RWPE2 (cell line): ENCODE measurements around the gene DPM1.

Experiments used
- ATAC-seq: fragments of 200-7000 bp; cut with Tn5 transposase; 3 replicates; pipeline ENCODE4 v1.9.1; 2021; ENCODE audit warnings: low read depth
- DNase-seq: peaks from one replicate; pipeline ENCODE4 v3.0.0-alpha.2; 2020; ENCODE audit warnings: low spot score
- H3K27ac ChIP-seq: fragments of 450-650 bp; 2 replicates; pipeline ENCODE4 v1.5.1; 2017; ENCODE audit warnings: mild to moderate bottlenecking; ENCODE audit not compliant: poor library complexity, severe bottlenecking
- H3K27me3 ChIP-seq: fragments of 250-450 bp; sonication (Bioruptor Pico); 2 replicates; pipeline ENCODE4 v1.5.1; 2021; ENCODE audit warnings: mild to moderate bottlenecking, moderate library complexity; ENCODE audit not compliant: insufficient read depth, poor library complexity, severe bottlenecking
- H3K36me3 ChIP-seq: fragments of 250-450 bp; sonication (Bioruptor Pico); 2 replicates; pipeline ENCODE4 v1.5.1; 2020; ENCODE audit warnings: low read depth, mild to moderate bottlenecking, moderate library complexity
- H3K4me1 ChIP-seq: fragments of 250-450 bp; sonication (Bioruptor Pico); 2 replicates; pipeline ENCODE4 v1.5.1; 2021; ENCODE audit warnings: mild to moderate bottlenecking, moderate library complexity; ENCODE audit not compliant: insufficient read depth, poor library complexity, severe bottlenecking
- H3K4me3 ChIP-seq: fragments of 250-450 bp; sonication (Bioruptor Pico); 2 replicates; pipeline ENCODE4 v1.5.1; 2021; ENCODE audit warnings: mild to moderate bottlenecking, moderate library complexity; ENCODE audit not compliant: severe bottlenecking
- H3K9me3 ChIP-seq: fragments of 250-450 bp; sonication (Bioruptor Pico); 2 replicates; pipeline ENCODE4 v1.5.1; 2021; ENCODE audit warnings: mild to moderate bottlenecking, moderate library complexity; ENCODE audit not compliant: severe bottlenecking
- TF ChIP-seq, protein P1 (sequence below): fragments of 450-650 bp; IDR thresholded peaks from one replicate; pipeline ENCODE4 v1.5.1; 2017; ENCODE audit warnings: mild to moderate bottlenecking, moderate library complexity; ENCODE audit not compliant: poor library complexity, severe bottlenecking

The DPM1 gene

DNA sequence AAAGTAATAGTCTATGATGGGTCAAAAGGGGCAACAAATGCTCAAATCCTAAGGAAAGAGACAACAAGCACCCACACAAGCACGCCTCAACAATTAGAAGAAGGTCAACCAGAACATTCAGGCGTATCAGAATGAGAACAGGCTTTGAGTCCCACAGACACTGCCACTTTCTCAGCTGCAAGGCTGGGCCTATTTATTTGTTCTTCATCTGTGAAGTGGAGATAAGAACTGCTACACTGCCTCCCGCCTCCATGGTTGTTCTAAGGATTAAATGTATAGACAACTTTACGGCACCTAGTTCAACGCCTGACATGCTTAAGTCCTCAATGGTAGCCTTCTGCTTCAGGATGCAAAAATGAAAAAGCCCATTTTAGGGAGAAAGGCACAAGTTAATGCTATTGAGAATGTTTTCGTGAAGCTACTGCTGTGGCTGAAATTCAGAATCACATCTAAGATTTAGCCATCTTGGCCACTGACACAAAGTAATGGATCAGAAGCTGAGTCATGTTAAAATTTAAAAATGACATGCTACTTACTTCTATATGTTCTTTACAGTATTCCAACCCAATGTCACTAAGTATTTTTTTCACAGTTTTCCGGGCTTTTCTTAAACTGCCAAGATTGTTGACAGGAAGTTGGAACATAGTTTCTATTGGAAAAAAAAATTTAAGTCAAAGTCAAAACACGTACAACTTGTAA lies 54.8 kb downstream of the DPM1 start:
- no peak overlapping the region for H3K4me3 ChIP-seq
- peaks cover 89% of the 10 kb centered on the region for H3K36me3 ChIP-seq
- H3K9me3 ChIP-seq: no peaks in the 10 kb centered on the region
- H3K27me3 ChIP-seq: no peaks in the 10 kb centered on the region
- TF ChIP-seq, protein P1, sequence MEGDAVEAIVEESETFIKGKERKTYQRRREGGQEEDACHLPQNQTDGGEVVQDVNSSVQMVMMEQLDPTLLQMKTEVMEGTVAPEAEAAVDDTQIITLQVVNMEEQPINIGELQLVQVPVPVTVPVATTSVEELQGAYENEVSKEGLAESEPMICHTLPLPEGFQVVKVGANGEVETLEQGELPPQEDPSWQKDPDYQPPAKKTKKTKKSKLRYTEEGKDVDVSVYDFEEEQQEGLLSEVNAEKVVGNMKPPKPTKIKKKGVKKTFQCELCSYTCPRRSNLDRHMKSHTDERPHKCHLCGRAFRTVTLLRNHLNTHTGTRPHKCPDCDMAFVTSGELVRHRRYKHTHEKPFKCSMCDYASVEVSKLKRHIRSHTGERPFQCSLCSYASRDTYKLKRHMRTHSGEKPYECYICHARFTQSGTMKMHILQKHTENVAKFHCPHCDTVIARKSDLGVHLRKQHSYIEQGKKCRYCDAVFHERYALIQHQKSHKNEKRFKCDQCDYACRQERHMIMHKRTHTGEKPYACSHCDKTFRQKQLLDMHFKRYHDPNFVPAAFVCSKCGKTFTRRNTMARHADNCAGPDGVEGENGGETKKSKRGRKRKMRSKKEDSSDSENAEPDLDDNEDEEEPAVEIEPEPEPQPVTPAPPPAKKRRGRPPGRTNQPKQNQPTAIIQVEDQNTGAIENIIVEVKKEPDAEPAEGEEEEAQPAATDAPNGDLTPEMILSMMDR: no peak
- no peak for DNase-seq
- no peak for ATAC-seq
- no peaks in the 10 kb centered on the region for H3K4me1 ChIP-seq
- H3K27ac ChIP-seq: no peak overlapping the region

DNA sequence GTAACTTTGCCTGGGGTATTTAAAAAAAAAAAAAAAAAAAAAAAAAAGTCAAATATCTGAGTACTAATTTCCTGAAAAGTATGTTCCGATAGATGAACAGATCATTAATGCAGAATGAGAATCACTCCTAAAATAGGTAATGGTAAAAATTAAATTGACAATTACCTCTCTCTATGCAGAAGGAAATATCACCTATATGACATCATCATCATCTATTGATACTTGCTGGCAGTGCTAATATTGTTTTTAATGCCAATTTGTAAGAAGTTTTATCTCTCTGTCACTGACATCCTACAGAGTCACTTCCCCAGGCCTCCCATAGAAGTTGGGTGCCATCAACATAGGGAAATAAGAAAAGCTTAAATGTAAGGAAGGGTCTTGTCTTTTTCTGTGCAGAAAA lies 57.0 kb downstream of the DPM1 start:
- H3K9me3 ChIP-seq: no peaks in the 10 kb centered on the region
- peaks cover 99% of the 10 kb centered on the region for H3K36me3 ChIP-seq
- H3K4me3 ChIP-seq: no peak overlapping the region
- ATAC-seq: no peak
- TF ChIP-seq, protein P1: no peak
- no peak for DNase-seq
- no peak overlapping the region for H3K27ac ChIP-seq
- no peaks in the 10 kb centered on the region for H3K27me3 ChIP-seq
- H3K4me1 ChIP-seq: no peaks in the 10 kb centered on the region

DNA sequence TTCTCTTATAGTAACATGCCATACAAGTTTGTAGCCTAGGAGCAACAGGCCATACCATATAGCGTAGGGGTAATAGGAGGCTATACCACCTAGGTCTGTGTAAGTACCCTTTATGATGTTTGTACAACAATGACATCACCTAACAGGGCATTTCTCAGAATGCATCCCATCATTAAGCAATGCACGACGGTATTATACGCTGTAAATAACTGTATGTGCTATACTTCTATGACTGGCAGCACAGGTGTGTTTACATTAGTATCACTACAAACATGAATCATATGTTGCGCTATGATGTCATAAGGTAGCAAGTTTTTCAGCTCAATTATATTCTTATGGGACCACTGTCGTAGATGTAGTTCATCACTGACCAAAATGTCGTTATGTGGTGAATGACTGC lies 58.1 kb downstream of the DPM1 start:
- Histone ChIP-seq H3K27me3 (no peaks in the 10 kb centered on the region), H3K27ac (no peak overlapping the region), H3K9me3 (no peaks in the 10 kb centered on the region), H3K36me3 (peaks cover 97% of the 10 kb centered on the region), H3K4me1 (no peaks in the 10 kb centered on the region), H3K4me3 (no peak overlapping the region)
- DNase-seq (no peak), ATAC-seq (no peak)
- TF ChIP-seq, protein P1: no peak

DNA sequence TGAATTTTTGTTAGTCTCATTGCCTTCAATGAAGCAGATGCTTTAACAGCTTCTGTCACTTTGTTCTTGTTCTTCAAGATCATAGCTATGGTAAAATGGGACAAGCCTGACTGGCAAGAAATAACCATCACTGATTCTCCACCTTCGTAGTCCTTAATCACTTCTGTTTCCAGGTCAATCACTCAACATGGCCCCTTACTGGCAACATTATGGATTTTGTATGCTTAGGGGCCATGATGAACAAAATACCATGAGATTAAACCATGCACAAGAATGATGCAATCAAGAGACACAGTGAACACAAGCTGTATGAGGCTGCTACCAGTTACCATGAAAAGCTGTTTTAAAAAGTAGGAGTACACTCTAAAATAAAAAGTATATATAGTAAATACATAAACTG lies 59.9 kb downstream of the DPM1 start:
- H3K27ac ChIP-seq: no peak overlapping the region
- no peaks in the 10 kb centered on the region for H3K27me3 ChIP-seq
- H3K4me1 ChIP-seq: no peaks in the 10 kb centered on the region
- no peak overlapping the region for H3K4me3 ChIP-seq
- ATAC-seq: no peak
- no peak for DNase-seq
- no peaks in the 10 kb centered on the region for H3K9me3 ChIP-seq
- TF ChIP-seq, protein P1: no peak
- H3K36me3 ChIP-seq: peaks cover 97% of the 10 kb centered on the region

DNA sequence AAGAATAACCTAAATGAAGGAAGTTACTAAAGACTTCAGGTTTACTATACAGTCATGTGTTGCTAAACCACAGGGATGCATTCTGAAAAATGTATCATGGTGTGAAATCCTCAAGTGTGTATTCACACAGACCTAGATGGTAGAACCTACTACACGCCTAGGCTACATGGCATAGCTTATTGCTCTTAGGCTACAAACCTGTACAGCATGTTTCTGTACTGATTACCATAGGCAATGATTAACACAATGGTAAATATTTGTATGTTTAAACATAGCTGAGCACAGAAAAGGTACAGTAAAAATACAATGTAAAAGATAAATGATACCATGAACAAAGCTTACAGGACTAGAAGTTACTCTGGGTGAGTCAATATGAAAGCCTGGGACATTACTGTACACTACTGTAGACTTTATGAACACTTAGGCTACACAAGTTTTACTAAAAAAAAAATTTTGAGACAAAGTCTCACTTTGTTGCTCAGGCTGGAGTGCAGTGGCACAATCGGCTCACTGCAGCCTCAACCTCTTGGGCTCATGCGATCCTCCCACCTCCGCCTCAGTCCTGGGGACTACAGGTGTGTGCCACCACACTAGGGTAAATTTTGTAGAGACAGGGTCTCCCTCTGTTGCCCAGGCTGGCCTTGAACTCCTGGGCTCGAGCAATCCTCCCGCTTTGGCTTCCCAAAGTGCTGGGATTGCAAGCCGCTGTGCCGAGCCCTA lies 63.1 kb downstream of the DPM1 start:
- Histone ChIP-seq H3K4me3 (no peak overlapping the region), H3K4me1 (no peaks in the 10 kb centered on the region), H3K27me3 (no peaks in the 10 kb centered on the region), H3K36me3 (peaks cover 97% of the 10 kb centered on the region), H3K27ac (no peak overlapping the region), H3K9me3 (no peaks in the 10 kb centered on the region)
- TF ChIP-seq, protein P1: no peak
- DNase-seq (no peak), ATAC-seq (no peak; the same call in 2 of the 3 replicates)
